Fibroblast of upper back skin (primary cell): Measurements from ENCODE around the gene FUT7.
"Not testable (repeated sequence)": the region's sequence is repeated elsewhere in the genome, so short reads cannot be mapped to it uniquely, and the experiment has no call there.

ENCODE experiments used
- DNase-seq: peaks from one replicate; pipeline ENCODE4 v3.0.0-alpha.2; 2013

The FUT7 gene

GRCh38 chr9:137017071-137017470 is 14.8 kb downstream of the FUT7 start:
- DNase-seq = no peak

- DNase-seq = no peak
Observed at GRCh38 chr9:137016436-137016835, 15.5 kb downstream of the FUT7 start.

GRCh38 chr9:137015976-137016375 is 15.9 kb downstream of the FUT7 start:
- DNase-seq = no peak

DNA sequence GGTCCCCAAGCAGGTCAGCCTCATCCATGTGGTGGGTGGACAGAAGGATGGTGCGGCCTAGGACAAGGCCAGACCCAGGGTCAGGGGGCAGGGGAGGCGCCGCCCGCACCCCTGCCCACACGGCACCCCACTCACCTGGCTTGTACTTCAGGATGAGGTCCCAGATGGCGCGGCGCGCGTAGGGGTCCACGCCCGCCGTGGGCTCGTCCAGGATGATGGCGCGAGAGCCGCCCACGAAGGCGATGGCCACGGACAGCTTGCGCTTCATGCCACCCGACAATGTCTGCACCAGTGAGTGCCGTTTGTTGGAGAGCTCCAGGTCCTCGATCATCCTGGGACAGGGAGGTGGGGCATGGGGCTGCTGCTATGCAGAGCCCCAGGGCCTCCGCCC is 16.4 kb downstream of the FUT7 start:
- DNase-seq = no peak

DNA sequence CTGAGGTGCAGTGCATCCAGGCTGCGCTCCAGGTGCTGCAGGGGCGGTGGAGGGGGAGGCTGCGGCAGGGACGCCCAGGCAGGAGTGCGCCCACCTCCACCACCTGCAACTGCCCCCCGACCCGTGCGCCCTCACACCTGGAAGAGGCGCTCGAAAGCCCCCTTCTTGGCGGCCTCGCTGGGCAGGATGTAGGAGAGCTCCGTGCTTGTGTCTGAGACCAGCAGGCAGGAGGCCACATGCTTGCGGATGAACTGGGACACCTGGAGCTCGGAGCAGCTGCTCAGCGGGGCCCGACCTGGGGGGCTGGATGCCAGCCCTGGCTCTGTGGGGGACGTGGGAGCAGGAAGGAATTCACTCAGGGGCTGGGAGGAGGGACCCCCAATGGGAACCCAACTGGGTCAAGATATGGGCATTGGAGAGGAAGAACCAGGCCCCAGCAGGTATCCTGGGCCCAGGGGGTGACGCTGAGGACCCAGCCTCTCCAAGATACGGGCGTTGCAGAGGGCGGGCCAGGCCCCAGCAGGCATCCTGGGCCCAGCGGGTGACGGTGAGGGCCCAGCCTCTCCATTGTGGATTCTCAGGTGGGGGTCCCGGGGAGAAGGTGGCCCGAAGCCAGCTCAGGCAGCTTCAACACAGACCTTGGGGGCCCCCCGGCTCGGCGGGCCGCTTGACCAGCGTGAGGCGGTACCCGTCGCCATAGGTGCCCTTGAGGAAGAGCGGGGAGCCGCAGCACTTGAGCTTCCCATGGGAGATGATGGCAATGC is 16.9 kb downstream of the FUT7 start:
- DNase-seq = no peak

- DNase-seq = no peak
Observed at GRCh38 chr9:137014166-137014565, 17.7 kb downstream of the FUT7 start.

DNA sequence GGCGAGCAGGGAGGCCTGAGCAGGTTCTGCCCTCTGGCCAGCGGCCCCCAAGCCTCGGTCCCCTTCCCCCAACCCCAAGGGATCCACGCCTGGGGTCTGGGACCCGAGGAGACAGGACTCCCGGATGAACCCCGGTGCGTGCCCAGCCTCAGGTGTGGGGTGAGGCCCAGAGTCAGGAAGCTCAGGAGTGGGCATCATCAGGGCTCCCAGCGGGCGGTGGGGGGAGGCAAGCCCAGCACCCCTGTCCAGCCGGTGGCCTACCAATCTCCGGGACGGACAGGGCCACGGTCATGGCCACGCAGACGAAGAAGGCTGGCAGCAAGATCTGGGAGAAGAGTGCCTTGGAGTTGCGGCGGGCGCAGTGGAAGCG is 18.3 kb downstream of the FUT7 start:
- no peak for DNase-seq

DNA sequence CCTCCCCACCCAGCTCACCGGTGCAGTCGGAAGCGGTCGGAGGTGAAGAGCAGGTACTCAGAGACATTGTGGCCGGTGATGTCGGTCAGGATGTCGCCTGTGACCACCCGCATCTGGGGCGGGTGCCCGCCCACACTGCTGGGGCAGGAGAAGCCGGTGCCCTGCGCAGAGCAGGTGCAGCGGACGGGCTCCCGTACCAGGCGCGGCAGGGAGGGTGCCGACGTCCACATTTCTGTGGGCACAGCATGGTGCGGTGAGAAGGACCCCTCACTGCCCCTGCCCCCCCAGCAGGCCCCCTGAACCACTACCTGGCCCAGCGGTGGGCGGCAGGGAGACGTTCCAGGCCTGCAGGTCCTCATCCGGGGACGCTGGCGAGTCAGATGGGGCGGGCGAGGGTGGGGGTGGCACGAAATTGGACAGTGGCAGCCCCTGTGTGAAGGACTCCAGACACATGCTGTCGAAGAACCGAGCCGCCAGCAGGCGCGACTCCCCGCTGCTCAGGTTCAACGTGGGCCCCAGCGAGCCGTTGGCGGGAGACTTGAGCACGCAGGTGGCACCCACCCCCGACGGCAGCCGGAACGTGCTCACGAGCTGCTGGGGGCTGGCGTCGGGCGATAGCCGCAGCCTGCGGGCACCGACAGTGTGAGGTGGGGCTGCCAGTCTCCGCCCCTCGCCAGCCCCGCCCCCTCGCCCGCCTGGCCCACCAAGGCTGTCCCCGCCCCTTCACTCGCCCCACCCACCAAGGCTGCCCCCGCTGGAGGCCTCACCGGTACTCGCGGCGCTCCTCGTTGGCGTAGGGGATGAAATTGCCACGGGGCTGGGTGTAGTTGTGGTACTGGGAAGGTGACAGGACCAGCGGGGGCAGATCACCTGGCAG is 19.0 kb downstream of the FUT7 start:
- no peak for DNase-seq

DNA sequence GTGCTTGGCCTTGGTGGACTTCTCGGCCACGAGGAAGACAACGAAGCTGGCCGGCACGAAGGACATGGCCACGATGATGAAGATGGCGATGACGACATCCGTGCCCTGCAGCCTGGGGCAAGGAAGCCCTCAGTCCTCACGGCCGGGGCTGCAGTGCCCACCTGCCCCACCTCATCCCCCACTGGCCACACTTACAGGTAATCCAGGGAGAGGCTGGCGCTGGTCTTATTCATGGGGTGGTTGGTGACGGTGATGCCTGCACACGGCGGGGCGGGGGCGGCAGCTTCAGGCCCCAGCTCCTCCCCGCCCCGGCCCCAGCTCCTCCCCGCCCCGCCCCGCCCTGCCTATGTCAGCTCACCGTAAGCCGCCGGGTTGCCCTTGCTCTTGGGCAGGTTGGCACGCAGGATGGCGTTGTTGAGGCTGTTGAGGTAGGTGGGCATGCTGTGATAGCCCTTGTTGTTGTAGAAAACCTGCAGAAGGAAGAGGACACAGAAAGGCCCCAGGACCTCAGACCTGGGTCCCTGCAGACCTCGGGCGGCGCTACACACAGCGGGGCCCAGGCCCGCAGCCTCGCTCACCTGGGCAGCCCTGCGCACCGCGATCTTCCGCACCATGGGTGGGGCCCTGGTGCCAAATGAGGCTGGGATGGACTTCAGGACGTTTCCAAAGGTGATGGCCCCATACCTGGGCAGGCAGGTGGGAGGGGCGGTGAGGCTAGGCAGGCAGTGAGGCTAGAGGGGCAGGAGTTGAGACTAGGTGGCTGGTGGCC is 19.8 kb downstream of the FUT7 start:
- no peak for DNase-seq

GRCh38 chr9:137011156-137011555 is 20.7 kb downstream of the FUT7 start:
- no peak for DNase-seq

DNA sequence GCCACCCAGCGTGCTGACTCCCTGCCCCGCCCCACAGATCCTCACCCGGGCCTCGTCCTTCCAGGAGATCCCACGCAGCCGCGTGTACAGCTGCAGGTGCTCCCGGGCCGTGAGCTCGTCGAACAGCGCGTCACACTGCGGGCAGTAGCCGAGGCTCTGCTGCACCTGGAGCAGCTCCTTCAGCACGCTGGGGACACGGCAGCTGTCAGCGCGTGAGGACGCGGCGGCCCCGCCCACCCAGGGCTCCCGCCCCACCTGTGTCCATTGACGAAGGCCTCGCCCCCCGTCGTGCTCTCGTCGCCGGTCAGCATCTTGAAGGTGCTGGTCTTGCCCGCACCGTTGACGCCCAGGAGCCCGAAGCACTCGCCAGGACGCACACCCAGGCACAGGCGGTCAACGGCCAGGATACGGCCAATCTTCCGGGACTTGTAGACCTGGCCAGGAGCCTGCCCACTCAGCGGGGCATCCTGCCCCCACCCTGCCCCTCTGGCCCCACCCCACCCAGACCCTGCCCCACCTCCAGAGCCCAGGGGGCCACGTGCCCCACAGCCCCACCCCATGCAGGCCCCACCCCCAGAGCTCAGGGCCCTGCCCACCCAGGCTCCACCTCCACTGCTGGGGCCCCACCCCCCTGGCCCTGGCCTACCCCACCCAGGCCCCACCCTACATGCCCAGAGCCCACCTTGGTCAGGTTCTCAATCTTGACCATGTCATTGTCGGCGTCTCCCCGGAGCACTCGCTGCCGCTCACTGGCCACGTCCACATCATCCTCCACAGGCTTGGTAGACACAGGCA is 21.8 kb downstream of the FUT7 start:
- no peak for DNase-seq

GRCh38 chr9:137009217-137009616 is 22.7 kb downstream of the FUT7 start:
- DNase-seq = no peak

DNA sequence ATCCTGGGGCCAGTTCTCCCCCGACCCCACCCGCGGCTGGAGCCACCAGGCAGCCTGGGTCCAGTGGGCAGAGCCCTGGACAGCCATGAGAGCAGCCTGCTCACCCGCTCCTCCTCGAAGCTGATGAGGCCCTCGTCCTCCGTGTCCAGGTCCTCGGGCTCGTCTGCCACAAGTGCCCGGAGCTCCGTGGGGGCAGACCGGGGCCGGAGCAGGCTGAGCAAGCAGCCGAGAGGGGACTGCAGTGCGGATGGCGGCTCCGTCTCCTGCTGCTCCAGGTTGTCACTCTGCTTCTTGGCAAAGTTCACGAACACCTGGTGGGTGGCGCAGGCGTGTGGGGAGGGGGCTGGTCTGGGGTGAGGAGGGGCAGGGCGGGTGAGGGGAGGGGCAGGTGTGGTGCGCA is 23.6 kb downstream of the FUT7 start:
- DNase-seq = no peak

DNA sequence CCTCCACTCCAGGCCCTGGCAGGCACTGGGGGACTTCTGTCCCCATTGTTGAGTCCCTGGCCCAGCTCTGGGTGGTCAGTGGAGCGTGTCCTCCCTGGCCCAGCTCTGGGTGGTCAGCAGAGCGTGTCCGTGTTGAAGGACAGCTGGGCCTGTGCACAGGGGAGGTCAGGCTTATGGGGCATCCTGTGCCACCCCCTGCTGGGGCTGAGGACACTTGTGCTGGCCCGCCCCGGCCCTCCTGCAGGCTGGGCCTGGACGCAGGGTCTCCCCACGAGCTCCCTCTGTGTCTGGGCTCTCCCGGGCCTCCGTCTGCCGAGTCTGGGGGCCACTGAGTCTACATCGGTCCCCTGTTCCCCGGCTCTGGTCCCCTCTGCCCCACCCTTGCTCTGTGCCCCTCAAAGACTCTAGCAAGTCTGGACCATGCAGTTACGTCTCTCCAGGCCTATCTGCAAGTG is 24.0 kb downstream of the FUT7 start:
- no peak for DNase-seq

DNA sequence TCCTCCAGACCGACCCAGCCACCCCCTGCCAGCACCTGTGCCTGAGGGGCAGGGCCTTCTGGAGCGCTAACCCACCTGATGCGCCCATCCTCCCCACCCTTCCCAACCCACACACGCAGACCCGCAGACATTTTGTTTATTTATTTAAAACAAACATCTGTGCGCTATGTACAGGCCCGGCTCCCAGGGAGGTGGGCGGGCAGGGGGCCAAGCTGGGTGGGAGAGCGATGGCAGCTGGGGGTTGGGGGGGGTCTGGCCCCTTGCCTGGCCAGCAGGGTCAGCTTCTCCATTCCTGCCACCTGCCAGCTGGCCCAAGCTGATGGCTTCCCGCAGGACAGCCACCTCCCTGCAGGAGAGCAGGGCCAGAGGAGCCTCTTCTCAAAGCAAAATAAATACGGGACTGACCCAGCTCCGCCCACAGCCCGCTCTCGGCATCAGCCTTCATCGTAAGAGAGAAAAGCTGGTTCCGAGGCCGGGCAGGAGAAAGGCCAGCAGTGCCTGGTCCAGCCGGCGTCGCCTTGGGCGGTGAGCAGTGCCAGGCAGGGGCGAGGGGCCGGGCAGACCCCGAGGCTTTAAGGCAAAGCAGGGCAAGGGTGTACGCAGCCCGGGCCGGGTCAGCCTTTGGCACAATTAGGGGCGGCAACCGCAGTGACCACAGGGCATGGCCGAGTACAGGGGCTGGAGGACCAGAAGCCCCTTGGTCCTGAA is 24.6 kb downstream of the FUT7 start:
- no peak for DNase-seq

DNA sequence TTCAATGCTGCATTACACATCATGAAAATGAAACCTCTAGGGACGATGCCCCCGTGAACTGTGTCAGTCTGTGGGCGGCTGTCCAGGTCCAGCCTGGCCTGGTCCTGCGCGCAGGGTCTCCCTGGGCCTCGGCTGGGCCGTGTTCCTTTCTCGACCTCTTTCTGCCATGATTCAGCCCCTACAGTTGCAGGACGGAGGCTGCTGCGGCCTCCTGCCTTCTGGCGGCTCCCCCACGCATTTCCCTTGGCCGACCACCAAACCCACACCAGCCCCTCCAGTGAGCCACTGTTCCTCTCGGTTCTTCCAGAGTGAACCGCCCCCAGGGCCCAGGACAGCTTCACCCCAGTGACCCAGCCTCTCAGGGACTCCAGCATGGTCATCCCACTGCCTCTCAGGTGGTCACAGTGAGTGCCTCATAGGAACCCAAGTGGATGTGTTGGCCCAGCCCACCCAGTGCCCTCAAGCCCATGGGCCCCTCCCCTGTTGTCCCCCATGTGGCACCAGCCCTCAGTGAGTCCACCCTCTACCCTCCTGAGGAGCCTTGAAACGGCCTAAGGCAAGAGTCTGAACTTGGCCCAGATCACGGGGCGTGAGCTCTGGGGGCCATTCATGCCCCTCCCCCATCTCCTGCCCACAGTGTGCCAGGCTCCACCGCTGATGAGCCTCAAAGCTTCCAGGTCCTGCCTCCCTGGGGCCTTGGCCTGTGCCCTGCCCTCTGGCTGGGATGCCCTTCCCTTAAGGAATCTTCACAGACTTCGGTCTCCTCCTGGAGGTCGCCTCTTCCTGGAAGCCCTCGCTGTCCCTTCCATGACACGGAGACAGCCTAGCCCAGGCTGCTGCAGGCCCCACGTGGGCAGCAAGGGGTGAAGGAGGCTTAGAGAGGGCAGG is 25.5 kb downstream of the FUT7 start:
- DNase-seq = no peak

GRCh38 chr9:137004285-137004684 is 27.6 kb downstream of the FUT7 start:
- not testable (repeated sequence) for DNase-seq

DNA sequence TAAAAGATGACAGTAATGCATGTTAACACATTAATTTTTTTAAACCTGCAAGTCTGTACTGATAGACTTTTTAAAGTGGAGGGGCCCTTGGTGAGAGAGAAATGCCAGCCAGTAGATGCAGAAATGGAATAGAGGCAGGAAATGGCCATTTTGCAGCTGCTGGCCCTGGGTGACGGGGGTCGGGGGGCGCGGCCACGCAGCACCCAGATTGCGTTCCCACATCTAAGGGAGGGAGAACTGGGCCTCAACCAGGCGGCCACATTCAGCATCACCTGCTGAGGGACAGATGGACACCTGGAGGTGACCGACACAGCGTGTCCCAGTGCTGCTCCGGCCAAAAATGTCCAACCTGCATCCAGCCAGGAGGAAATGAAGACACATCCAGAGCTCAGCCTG is 29.2 kb downstream of the FUT7 start:
- no peak for DNase-seq

DNA sequence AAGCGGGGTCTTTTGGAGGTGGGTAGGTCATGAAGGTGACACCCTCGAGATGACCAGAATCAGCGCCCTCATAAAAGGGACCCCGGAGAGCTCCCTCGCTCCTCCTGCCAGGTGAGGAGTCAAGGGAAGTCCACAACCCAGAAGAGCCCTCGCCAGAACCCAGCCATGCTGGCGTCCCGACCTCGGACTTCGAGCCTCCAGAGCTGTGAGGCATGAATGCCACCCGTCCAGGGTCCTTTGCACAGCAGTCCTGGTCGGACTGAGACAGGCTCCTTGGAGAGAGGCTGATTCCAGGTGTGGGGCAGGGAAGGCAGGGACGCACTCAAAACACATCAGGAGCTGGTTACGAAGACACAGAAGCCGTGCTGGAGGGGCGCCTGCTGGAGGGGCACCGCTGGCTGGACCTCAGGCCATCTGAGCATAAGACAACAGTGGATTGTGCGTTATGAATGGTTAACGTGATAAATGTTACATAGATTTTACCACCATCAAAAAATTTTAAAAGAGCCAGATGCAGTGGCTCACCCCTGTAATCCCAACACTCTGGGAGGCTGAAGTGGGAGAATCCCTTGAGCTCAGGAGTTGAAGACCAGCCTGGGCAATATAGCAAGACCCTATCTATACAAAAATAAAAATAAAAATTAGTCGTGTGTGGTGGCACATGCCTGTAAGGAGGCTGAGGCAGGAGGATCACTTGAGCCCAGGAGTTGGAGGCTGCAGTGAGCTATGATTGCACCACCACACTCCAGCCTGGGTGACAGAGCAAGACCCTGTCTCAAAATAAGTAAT is 29.8 kb downstream of the FUT7 start:
- DNase-seq = no peak
